Stimulated activated naive B cell treated with anti-CD40 and anti-IgM and Interleukin-4, amounts not matched to agents 10 μg/mL and 1 μg/mL and 100 μg/mL, for 72 hours (primary cell): ENCODE measurements around the gene CYFIP2.

ENCODE experiments used
- ATAC-seq, 2 donors: fragments of 150-1000 bp; cut with Tn5 transposase; replicated peaks; 2 replicates each; pipeline ENCODE4 v1.10.0; 2021; ENCODE audit warnings: moderate library complexity in 1 of 2
- DNase-seq: peaks from one replicate; pipeline ENCODE4 v3.0.0; 2021
- H3K27ac Mint-ChIP-seq: one replicate; pipeline ENCODE4 v1.8.0; 2022; ENCODE audit warnings: mild to moderate bottlenecking, mixed read lengths
- H3K27me3 Mint-ChIP-seq, 2 donors: one replicate each; pipeline ENCODE4 v1.8.0; 2022; ENCODE audit warnings: mixed read lengths in 2 of 2
- H3K36me3 Mint-ChIP-seq, 2 donors: one replicate each; pipeline ENCODE4 v1.8.0; 2022; ENCODE audit warnings: mixed read lengths in 2 of 2, mild to moderate bottlenecking in 1 of 2
- H3K4me1 Mint-ChIP-seq, 2 donors: one replicate each; pipeline ENCODE4 v1.8.0; 2022; ENCODE audit warnings: mixed read lengths in 2 of 2, mild to moderate bottlenecking in 1 of 2
- H3K4me3 Mint-ChIP-seq, 2 donors: one replicate each; pipeline ENCODE4 v1.8.0; 2022; ENCODE audit warnings: mild to moderate bottlenecking in 2 of 2, mixed read lengths in 2 of 2, moderate library complexity in 1 of 2
- H3K9me3 Mint-ChIP-seq, 2 donors: one replicate each; pipeline ENCODE4 v1.8.0; 2022; ENCODE audit warnings: mixed read lengths in 2 of 2, mild to moderate bottlenecking in 1 of 2

CYFIP2 gene

GRCh38 chr5:157245476-157245875, 20.4 kb upstream of the CYFIP2 start:
- H3K4me3 Mint-ChIP-seq, result no peak overlapping the region
- no peak for ATAC-seq
- no peaks in the 10 kb centered on the region for H3K36me3 Mint-ChIP-seq
- H3K27ac Mint-ChIP-seq, result no peak overlapping the region
- H3K27me3 Mint-ChIP-seq, result no peaks in the 10 kb centered on the region
- H3K4me1 Mint-ChIP-seq, result peaks cover 5 to 12% of the 10 kb centered on the region in 2 donors
- no peak for DNase-seq
- no peaks in the 10 kb centered on the region for H3K9me3 Mint-ChIP-seq

- Mint-ChIP-seq H3K9me3 (no peaks in the 10 kb centered on the region), H3K4me1 (peaks cover 5 to 12% of the 10 kb centered on the region in 2 donors), H3K27me3 (no peaks in the 10 kb centered on the region), H3K27ac (no peak overlapping the region), H3K4me3 (no peak overlapping the region), H3K36me3 (no peaks in the 10 kb centered on the region)
- ATAC-seq, result no peak
- DNase-seq, result no peak
Observed at GRCh38 chr5:157245886-157246285, 20.0 kb upstream of the CYFIP2 start.

- Mint-ChIP-seq H3K27me3 (no peaks in the 10 kb centered on the region), H3K4me1 (peaks cover 5 to 12% of the 10 kb centered on the region in 2 donors), H3K9me3 (no peaks in the 10 kb centered on the region), H3K4me3 (no peak overlapping the region), H3K27ac (no peak overlapping the region), H3K36me3 (no peaks in the 10 kb centered on the region)
- DNase-seq, result no peak
- no peak for ATAC-seq
Observed at GRCh38 chr5:157247267-157247666, 18.7 kb upstream of the CYFIP2 start.

GRCh38 chr5:157248821-157249470, 17.0 kb upstream of the CYFIP2 start:
- Mint-ChIP-seq H3K4me3 (no peak overlapping the region), H3K9me3 (no peaks in the 10 kb centered on the region), H3K4me1 (peaks cover 16 to 29% of the 10 kb centered on the region in 2 donors), H3K27ac (no peak overlapping the region), H3K27me3 (no peaks in the 10 kb centered on the region), H3K36me3 (no peaks in the 10 kb centered on the region)
- DNase-seq (no peak), ATAC-seq (no peak)

GRCh38 chr5:157252711-157253465, 13.0 kb upstream of the CYFIP2 start:
- ATAC-seq, result peak; percentile 87 to 89
- H3K27ac Mint-ChIP-seq, result peak overlapping the region; percentile 68
- peaks cover 20 to 30% of the 10 kb centered on the region in 2 donors for H3K4me1 Mint-ChIP-seq
- H3K36me3 Mint-ChIP-seq, result no peaks in the 10 kb centered on the region
- no peaks in the 10 kb centered on the region for H3K27me3 Mint-ChIP-seq
- no peak for DNase-seq
- H3K9me3 Mint-ChIP-seq, result no peaks in the 10 kb centered on the region
- H3K4me3 Mint-ChIP-seq, result peak overlapping the region; percentile 23 to 33

GRCh38 chr5:157253547-157253946, 12.4 kb upstream of the CYFIP2 start:
- Mint-ChIP-seq H3K4me1 (peaks cover 20 to 28% of the 10 kb centered on the region in 2 donors), H3K36me3 (no peaks in the 10 kb centered on the region), H3K9me3 (no peaks in the 10 kb centered on the region), H3K27ac (peak overlapping the region; percentile 68), H3K27me3 (no peaks in the 10 kb centered on the region), H3K4me3 (peak overlapping the region; percentile 23 to 51)
- ATAC-seq, result peak; percentile 68 to 74
- DNase-seq, result no peak

GRCh38 chr5:157258450-157258849, 7.5 kb upstream of the CYFIP2 start:
- peaks cover 11 to 12% of the 10 kb centered on the region in 2 donors for H3K4me1 Mint-ChIP-seq
- no peak for ATAC-seq

GRCh38 chr5:157259699-157260098, 6.2 kb upstream of the CYFIP2 start:
- H3K36me3 Mint-ChIP-seq, result no peaks in the 10 kb centered on the region
- H3K4me1 Mint-ChIP-seq, result peaks cover 17% of the 10 kb centered on the region in 2 donors
- H3K9me3 Mint-ChIP-seq, result no peaks in the 10 kb centered on the region
- no peak overlapping the region for H3K27ac Mint-ChIP-seq
- no peak overlapping the region for H3K4me3 Mint-ChIP-seq
- no peak for DNase-seq
- ATAC-seq, result no peak
- no peaks in the 10 kb centered on the region for H3K27me3 Mint-ChIP-seq

More at GRCh38 chr5:157258450-157258849, 7.5 kb upstream of the CYFIP2 start:
- DNase-seq, result no peak
- H3K9me3 Mint-ChIP-seq, result no peaks in the 10 kb centered on the region
- H3K27ac Mint-ChIP-seq, result no peak overlapping the region
- no peak overlapping the region for H3K4me3 Mint-ChIP-seq
- H3K36me3 Mint-ChIP-seq, result no peaks in the 10 kb centered on the region
- no peaks in the 10 kb centered on the region for H3K27me3 Mint-ChIP-seq

GRCh38 chr5:157263496-157264090, 2.3 kb upstream of the CYFIP2 start:
- DNase-seq (no peak), ATAC-seq (no peak)
- Mint-ChIP-seq H3K27me3 (no peaks in the 10 kb centered on the region), H3K4me3 (peak overlapping the region in 1 of 2 donors; percentile 67), H3K9me3 (no peaks in the 10 kb centered on the region), H3K27ac (peak overlapping the region; percentile 92), H3K4me1 (peaks cover 30 to 45% of the 10 kb centered on the region in 2 donors), H3K36me3 (peaks cover 14 to 16% of the 10 kb centered on the region in 2 donors)

- H3K4me3 Mint-ChIP-seq, result peak overlapping the region; percentile 94 to 99
- peaks cover 35 to 43% of the 10 kb centered on the region in 2 donors for H3K36me3 Mint-ChIP-seq
- peaks cover 0 to 1% of the 10 kb centered on the region in 2 donors for H3K9me3 Mint-ChIP-seq
- ATAC-seq, result peak; percentile 50 to 56
- DNase-seq, result peak; percentile 61
- H3K27ac Mint-ChIP-seq, result peak overlapping the region; percentile 95
- no peaks in the 10 kb centered on the region for H3K27me3 Mint-ChIP-seq
- peaks cover 49 to 74% of the 10 kb centered on the region in 2 donors for H3K4me1 Mint-ChIP-seq
Observed at GRCh38 chr5:157266286-157267007, 524 bp downstream of the CYFIP2 start.

GRCh38 chr5:157267025-157267424, 1.1 kb downstream of the CYFIP2 start:
- DNase-seq (no peak), ATAC-seq (no peak)
- Mint-ChIP-seq H3K36me3 (peaks cover 39 to 49% of the 10 kb centered on the region in 2 donors), H3K9me3 (peaks cover 0 to 1% of the 10 kb centered on the region in 2 donors), H3K4me3 (peak overlapping the region; percentile 94 to 99), H3K4me1 (peaks cover 53 to 80% of the 10 kb centered on the region in 2 donors), H3K27me3 (no peaks in the 10 kb centered on the region), H3K27ac (peak overlapping the region; percentile 95)

- peak overlapping the region; percentile 94 to 99 for H3K4me3 Mint-ChIP-seq
- ATAC-seq (no peak), DNase-seq (no peak)
- H3K9me3 Mint-ChIP-seq, result peaks cover 0 to 3% of the 10 kb centered on the region in 2 donors
- peaks cover 58 to 88% of the 10 kb centered on the region in 2 donors for H3K4me1 Mint-ChIP-seq
- no peaks in the 10 kb centered on the region for H3K27me3 Mint-ChIP-seq
- peaks cover 44 to 57% of the 10 kb centered on the region in 2 donors for H3K36me3 Mint-ChIP-seq
- H3K27ac Mint-ChIP-seq, result peak overlapping the region; percentile 95
Observed at GRCh38 chr5:157267761-157268480, 2.0 kb downstream of the CYFIP2 start.

GRCh38 chr5:157269165-157269671, 3.3 kb downstream of the CYFIP2 start:
- no peak for DNase-seq

More at GRCh38 chr5:157269165-157269671, 3.3 kb downstream of the CYFIP2 start:
- ATAC-seq, result no peak
- H3K4me3 Mint-ChIP-seq, result peak overlapping the region; percentile 83 to 86
- H3K36me3 Mint-ChIP-seq, result peaks cover 52 to 70% of the 10 kb centered on the region in 2 donors
- peaks cover 57 to 87% of the 10 kb centered on the region in 2 donors for H3K4me1 Mint-ChIP-seq
- peak overlapping the region; percentile 92 for H3K27ac Mint-ChIP-seq
- H3K9me3 Mint-ChIP-seq, result peaks cover 0 to 3% of the 10 kb centered on the region in 2 donors
- no peaks in the 10 kb centered on the region for H3K27me3 Mint-ChIP-seq
